HG02571 (cell line): Measurements from ENCODE around the gene KCND2.

Experiments used
- ATAC-seq: cut with Tn5 transposase; IDR thresholded peaks from one replicate; pipeline ENCODE4 v1.9.1; 2021; ENCODE audit warnings: mild to moderate bottlenecking, moderate library complexity; ENCODE audit not compliant: unreplicated experiment

The KCND2 gene

GRCh38 chr7:120582916-120583315, 309.9 kb downstream of the KCND2 start:
- ATAC-seq, result no peak

DNA sequence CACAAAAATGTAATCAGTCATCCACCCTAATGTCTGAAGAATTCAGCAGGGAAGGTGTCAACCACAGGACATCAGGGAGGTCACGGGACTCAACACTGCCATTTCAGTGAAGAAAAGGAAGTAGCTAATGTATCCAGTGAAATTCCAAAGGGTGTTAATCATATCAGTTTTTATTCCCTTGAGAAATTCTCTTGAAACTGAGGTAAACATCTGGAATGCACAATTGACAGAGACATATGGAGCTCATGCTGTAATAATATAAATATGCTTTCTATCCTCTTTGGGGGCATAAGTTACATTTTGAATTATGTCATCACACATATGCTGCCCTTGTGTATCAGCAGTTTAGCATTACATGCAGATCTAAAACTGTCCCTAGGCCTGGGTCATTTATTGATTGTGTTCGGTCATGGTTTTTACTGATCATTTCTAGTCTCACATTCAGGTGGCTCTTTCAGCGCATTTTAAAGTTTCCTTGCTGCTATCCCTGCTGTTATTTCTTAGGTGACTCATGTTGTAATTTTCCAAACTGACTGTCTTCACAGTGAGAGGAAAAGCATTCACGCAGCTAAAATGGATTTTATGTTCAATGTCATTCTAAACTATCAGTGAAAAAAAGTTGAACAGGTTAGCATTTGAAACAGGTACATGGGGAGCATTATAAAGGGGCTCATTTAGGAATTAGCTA, 311.1 kb downstream of the KCND2 start:
- no peak for ATAC-seq

DNA sequence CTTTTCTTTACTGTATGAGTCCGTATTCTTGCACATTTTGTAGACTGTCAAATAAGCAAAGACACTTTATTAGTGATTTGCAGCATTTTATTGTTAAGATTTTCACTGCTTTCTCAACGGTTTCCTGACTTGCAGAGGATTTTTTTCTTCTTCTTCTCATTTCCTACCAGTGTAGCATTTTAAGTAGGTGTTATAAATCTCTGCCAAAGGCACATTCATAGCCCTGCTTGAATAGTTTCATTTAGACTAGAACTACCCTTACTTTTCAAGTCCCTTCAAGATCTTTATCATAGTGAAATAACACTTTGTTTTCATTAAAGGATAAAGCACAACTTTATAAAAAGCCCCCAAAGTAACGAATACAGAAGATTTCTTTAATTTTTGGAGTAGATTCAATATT, 313.6 kb downstream of the KCND2 start:
- no peak for ATAC-seq

- no peak for ATAC-seq
Observed at GRCh38 chr7:120587243-120587642, 314.3 kb downstream of the KCND2 start.

- ATAC-seq, result no peak
Observed at GRCh38 chr7:120588416-120588815, 315.4 kb downstream of the KCND2 start.

- no peak for ATAC-seq
Observed at GRCh38 chr7:120588862-120589261, 315.9 kb downstream of the KCND2 start.

DNA sequence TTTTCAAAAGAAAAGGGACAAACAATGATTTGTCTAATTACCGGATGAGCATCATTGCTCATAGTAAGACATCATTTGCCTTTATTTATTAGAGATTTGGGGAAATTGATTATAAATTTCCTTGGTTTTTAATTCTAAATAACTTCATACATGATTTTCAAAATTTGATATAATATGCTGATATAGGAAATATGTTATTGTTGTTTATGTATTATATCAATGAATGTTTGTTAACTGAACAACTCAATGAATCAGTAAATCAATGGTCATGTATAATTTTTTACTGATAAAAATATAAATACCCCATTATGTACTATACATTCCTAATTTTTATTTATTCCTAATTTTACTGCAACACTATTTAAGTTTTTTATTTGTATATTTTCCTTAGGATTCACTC, 327.6 kb downstream of the KCND2 start:
- no peak for ATAC-seq

DNA sequence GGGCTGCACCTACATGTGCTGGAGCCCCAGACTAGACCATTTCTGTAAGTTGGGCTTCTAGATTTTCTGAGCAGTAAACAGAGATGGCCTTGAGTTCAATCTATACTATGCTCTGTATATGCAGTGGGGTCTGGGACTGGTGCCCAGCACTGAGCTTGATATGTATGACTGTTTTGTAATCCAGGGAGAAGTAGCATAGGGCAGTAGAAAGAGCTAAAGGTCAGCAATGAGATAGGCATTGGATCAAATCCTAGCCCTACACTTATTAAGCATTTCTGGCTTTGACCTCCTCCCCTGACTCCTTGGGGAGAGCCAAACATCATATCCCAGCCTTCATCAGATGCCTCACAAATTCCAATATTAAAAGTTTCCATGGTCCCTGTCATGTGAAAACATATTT, 330.4 kb downstream of the KCND2 start:
- no peak for ATAC-seq

GRCh38 chr7:120609136-120609753, 336.3 kb downstream of the KCND2 start:
- ATAC-seq, result no peak

DNA sequence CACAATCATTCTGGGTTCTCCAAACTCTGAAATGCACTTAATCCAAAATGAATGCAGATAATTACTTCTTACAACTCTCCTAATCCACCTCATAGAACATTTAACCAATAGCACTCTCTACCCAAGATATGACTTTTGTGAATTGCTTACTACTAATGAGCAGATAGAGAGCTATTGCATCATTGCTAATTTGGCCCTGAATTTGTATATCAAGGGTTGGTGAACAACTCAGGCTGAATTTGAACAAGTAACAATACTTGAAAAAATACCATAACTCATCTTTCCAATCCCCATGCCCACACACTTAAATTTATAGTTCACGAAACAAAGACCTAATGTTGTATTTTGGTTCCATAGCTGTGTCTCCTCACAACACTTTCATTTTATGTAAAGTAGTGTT, 339.0 kb downstream of the KCND2 start:
- ATAC-seq, result no peak

- no peak for ATAC-seq
Observed at GRCh38 chr7:120615703-120616102, 342.7 kb downstream of the KCND2 start.

DNA sequence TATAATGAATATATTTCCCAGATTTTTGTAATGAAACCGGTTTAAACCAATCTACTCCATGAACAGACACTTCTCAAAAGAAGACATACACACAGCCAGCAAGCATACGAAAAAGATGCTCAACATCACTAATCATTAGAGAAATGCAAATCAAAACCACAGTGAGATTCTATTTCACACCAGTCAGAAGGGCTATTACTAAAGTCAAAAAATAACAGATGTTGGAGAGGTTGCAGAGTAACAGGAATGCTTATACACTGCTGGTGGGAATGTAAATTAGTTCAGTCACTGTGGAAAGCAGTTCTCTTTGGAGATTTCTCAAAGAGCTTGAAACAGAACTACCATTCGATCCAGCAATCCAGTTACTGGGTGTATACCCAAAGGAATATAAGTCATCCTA, 344.3 kb downstream of the KCND2 start:
- no peak for ATAC-seq

DNA sequence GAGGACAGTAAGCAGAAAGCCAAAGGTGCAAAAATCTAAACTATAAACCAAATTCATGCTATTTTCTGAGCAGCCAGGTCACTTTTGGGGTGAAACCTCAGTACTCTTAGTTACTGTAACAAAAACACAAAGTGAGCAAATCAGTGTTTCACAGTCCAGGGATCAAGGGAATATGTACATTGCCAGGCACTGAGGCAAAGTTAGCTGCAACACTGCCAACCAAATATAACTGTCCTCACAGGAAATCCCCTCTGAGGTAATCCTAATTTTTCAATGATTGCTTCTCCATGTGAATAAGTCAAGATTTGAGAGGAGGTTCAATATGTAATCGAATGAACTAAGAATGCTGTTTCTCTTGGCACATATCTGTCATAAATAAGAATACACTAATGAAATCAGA, 355.3 kb downstream of the KCND2 start:
- no peak for ATAC-seq

DNA sequence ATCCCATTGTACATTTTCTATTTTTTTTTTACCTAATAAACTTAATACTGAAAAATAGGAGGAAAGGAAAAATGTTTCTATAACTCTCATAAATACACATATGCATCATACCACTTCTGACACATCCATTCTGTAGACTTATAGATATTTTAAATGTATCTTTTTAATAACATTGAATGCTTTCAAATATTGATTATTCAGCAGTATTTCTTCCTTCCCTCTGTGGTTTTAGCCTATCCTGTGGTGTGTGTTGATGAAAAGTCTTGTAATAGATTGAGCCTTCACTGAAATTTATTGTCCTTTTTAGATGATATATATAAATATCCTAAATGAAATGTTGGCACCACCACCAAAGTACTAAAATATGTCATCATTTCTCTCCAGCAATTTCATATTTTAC, 366.9 kb downstream of the KCND2 start:
- no peak for ATAC-seq

- ATAC-seq, result no peak
Observed at GRCh38 chr7:120645966-120646365, 373.0 kb downstream of the KCND2 start.

DNA sequence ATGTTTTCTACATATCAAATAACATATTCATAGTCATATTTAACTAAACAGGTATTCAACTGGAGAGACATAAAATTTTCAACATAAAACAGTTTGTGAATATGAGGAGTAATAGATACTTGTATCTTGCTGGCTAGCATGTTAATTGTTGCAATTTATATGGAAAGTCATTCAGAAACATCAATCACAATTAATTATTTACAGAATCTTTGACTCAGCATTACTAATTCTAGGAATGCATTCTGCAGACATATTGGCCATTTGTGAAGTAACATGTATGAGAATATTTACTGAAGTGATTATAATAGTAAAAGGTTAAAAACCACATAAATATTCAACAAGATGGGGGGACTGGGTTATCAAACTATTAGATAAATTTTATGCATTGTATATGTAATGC, 381.3 kb downstream of the KCND2 start:
- ATAC-seq, result no peak

DNA sequence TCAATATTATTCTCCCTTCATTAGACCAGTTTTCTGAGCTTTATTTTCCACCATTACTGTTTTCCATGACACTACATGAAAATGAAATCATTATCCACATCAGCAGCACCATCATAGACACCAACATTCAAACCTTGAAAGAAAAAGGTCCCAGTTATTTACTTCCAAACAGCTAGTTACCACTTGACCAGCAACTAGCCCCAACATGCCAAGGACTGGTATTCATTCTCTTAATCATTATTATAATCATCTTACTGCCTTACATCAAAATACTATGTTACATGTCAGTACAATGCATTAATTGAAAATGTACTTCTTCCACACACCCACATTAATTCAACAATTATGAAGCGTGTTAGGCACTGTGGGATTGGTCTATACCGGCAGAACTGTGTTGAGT, 385.5 kb downstream of the KCND2 start:
- no peak for ATAC-seq

DNA sequence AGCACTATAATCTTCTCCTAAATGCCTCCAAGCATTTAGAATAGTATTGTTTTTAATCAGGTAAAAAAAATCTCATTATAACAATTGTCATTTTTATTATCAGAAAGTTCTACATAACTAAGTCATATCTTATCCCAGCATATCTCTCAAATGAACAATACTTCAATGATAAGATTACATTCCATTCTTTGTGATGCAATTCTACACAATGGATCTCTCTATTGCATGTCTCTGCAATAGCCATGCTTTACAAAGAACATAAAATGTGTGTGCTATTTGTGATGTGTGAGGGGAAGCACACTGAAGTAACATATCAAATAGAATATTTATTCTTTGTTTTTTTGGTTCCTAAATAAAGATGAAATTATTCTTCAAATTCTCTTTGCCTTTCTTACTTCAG, 389.3 kb downstream of the KCND2 start:
- no peak for ATAC-seq

DNA sequence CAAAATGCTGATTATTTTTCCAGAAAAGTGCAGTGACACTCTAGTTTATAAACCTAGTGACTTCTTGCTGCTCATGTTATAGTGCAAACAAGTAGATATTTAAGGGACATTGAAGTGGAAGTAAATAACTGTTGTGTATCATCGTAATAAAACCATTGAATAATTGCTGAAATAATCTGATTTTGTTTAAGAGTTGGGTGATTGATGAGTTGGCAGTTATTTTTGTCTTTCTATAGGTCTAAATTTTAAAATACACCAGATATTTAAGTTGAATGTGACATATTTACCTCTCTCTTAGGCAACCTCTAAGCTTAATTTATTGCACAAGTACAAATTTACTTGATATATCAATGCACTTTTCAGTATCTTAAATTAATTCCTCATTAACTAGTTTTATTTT, 392.1 kb downstream of the KCND2 start:
- no peak for ATAC-seq

DNA sequence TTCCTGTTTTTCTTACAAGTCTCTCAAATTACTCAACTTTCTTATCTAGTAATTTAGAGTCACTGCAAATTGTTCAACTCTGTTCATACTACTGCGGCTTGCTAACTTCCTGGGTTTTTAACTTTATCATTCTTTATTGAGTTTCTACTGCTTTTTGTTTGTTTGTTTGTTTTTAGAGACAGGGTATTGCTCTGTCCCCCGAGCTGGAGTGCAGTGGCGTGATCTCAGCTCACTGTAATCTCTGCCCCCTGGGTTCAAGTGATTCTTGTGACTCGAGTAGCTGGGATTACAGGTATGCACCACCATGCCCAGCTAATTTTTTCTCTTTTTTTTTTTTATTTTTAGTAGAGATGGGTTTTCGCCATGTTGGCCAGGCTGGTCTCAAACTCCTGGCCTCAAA, 402.1 kb downstream of the KCND2 start:
- ATAC-seq, result no peak

DNA sequence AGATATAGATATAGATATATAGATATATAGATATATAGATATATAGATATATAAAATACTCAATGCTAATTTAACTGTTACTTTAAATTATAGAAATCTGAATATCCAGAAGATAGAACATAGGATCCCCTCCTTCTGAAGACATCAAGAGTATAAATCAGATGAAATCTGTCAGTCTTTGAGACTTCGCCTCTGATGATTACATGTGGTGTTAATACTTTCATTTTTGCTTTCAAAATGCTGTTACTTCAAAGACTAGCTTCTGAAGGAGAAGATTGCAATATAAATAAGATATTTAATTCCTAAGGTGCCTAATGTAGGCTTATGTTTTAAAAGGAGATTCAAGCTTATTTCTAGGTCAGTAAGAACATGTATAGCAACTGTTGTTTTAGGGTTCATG, 404.6 kb downstream of the KCND2 start:
- ATAC-seq, result no peak

- no peak for ATAC-seq
Observed at GRCh38 chr7:120680985-120681384, 408.0 kb downstream of the KCND2 start.

- no peak for ATAC-seq
Observed at GRCh38 chr7:120684463-120684862, 411.5 kb downstream of the KCND2 start.
